HG03460 (cell line): Measurements from ENCODE around the gene FMO1.
A peak's percentile ranks its signal among the peaks of the same experiment; 100 is the strongest.
"Not testable (repeated sequence)": the region's sequence is repeated elsewhere in the genome, so short reads cannot be mapped to it uniquely, and the experiment has no call there.

Experiments
- ATAC-seq: cut with Tn5 transposase; IDR thresholded peaks from one replicate; pipeline ENCODE4 v1.9.1; 2021; ENCODE audit not compliant: unreplicated experiment

The FMO1 gene

GRCh38 chr1:171277534-171277933 lies 29.2 kb downstream of the FMO1 start:
- ATAC-seq = no peak

GRCh38 chr1:171279234-171279633 lies 30.9 kb downstream of the FMO1 start:
- ATAC-seq = no peak

- no peak for ATAC-seq
These were observed 31.4 kb downstream of the FMO1 start for GRCh38 chr1:171279678-171280077.

DNA sequence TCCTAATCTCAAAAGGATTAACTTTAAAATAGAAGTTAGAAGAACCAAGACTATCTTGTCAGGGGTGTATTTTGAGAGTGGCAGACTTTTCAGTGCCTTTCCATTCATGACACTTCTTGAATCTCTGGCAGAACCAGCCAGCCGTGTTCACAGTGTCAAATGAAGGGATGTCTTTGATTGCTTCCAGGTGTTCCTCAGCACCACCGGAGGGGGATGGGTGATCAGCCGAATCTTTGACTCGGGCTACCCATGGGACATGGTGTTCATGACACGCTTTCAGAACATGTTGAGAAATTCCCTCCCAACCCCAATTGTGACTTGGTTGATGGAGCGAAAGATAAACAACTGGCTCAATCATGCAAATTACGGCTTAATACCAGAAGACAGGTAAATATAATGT lies 32.3 kb downstream of the FMO1 start:
- ATAC-seq = no peak

DNA sequence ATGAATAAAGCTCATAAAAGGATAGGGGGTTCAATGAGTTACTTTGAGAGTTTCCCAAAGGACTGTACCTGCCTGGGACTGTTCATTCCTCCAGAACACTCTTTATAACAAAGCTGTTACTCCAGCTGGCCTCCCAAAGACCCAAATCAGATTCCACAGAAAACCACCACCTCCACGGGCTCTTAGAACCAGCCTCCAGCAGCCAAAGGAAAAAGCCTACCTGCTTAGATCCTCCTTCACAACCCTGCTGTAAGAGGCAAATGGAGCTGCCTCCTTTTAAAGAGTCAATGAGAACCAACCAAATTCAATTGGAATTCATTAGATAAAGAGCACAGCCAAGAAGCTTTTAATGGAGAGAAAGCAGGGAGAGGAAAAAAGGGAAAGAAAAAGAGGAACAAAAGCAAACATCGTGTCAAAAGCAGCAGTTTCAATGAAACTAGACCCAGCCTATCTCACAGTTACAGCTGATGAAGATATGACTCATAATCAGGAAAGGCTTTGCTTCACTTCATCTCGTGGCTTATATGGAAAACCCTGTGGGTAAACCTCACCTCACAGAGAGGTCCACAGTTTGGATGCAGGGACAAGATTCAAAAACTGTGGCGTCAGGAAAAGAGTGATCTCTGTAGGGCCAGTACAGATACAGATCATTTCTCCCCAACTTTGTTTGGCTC lies 37.9 kb downstream of the FMO1 start:
- no peak for ATAC-seq

GRCh38 chr1:171290621-171291020 lies 42.3 kb downstream of the FMO1 start:
- ATAC-seq = no peak

DNA sequence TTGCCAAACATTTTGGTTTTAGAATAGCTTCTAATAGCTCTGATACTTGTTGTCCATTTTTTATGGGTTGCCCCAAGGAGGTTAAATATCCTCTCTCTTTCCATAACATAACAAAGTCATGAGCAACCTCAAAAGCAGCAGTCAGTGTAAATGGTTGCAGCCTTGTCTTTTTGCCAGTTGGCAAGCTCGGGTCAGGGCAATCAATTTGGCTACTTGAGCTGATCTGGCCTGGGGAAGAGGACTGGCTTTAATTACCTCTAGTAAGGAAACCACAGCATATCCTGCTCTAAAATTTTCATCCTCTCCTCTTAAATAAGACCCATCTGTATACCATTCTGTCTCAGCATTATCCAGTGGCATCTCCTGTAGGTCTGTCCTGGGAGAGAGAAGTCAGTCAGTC lies 44.5 kb downstream of the FMO1 start:
- ATAC-seq = no peak

DNA sequence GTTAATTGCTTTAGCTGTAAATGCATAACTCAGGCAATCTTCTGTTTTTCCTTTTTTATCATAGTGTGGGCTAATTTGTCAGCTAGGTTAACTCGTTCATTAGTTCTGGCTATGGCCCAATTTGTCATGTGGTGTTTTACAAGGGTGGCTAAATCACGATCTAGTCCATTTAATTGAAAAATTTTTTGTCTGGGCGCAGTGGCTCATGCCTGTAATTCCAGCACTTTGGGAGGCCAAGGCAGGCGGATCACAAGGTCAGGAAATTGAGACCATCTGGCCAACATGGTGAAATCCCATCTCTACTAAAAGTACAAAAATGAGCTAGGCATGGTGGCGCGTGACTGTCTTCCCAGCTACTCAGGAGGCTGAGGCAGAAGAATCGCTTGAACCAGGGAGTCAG lies 47.1 kb downstream of the FMO1 start:
- ATAC-seq = not testable (repeated sequence)

- no peak for ATAC-seq
These were observed 47.5 kb downstream of the FMO1 start for GRCh38 chr1:171295821-171296220.

DNA sequence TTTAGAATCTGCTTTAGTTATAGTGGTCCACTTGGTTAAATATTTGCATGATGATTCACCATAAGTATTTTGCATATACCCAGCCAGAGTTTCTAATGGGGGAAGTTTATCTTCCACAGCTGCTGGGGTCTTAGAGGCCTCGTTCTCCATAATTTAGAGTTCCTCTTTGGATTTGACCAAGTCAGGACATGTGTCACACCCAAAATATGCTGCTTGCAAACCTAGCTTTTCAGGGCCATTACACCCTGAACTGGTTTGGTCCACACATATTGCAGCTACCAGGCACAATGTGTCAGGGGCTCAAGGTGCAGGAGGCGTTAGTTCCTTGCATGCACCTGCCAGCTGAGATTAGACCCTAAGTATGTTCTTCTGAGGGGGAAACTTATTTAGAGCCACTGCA lies 48.6 kb downstream of the FMO1 start:
- ATAC-seq = no peak

DNA sequence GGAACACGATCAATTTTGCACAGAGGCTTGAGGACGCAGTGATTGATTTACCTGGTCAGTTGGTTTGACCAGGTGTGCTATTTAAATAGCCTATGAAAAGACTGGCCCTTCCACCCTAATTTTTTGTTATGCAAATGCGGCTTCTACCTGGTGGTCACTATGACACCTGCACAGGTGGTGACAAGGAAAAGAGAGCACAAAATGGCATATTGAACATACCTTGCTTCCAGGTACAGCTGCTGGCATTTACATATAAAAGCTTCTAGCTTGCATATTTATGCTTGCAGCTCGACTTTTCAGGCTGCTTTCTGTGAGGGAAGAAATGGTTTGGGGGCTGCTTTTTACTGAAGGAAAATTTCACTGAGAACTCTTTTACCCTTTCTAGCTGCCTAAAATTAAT lies 50.4 kb downstream of the FMO1 start:
- ATAC-seq = no peak

- no peak for ATAC-seq
These were observed 51.0 kb downstream of the FMO1 start for GRCh38 chr1:171299342-171299741.

- ATAC-seq = no peak
These were observed 52.1 kb downstream of the FMO1 start for GRCh38 chr1:171300401-171300800.

DNA sequence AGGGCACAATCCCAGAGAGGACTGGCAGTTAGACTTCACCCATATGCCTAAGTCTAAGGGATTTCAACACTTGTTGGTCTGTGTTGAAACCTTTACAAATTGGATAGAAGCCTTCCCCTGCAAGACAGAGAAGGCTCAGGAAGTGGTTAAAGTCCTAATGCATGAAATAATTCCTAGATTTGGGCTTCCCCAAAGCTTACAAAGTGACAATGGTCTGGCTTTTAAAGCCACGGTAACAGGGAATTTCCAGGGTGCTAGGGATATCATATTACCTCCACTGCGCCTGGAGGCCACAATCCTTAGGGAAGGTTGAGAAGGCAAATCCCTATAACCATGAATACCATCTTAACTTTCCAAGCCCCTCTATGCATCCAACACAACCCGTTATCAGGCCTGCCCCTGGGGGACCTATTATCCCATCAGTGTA lies 62.4 kb downstream of the FMO1 start:
- ATAC-seq = no peak

DNA sequence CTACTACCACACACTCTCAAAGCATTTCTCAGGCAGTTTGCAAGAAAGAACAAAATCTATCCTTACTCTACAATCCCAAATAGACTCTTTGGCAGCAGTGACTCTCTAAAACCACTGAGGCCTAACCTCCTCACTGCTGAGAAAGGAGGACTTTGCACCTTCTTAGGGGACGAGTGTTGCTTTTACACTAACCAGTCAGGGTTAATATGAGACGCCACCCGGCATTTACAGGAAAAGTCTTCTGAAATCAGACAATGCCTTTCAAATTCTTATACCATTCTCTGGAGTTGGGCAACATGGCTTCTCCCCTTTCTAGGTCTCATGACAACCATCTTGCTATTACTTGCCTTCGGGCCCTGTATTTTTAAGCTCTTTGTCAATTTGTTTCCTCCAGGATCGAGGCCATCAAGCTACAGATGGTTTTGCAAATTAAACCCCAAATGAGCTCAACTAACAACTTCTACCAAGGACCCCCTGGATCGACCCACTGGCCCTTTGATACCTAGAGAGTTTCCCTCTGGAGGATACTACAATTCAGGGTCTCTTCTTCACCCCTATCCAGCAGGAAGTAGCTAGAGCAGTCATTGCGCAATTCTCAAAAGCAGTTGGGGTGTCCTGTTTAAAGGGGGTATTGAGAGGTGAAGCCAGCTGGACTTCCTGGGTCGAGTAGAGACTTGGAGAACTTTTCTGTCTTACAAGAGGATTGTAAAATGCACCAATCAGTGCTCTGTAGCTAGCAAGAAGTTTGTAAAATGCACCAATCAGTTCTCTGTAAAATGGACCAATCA lies 63.7 kb downstream of the FMO1 start:
- ATAC-seq = no peak

DNA sequence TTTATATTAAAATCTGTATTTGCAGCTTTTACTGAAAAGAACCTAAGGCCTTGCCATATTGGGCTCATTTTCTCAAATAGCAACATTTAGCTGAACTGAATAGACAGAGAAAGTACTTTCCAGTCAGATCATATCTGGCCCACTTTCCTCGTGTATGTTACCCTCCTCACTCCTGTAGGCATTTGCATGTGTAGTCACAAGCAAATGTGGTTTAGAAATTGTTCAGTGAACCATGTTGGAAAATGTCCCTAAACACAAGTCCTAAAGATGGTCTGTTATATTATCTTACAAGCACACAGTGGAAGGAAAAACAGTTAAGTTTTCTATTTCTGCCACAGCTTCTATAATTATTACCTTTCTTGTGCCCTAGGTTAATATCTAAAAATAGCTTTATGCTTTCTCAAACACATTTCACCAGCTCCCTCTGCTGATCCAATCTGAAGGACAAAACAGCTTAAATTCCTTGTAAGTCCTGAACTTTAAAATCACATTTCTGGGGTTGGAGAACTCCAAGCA lies 65.1 kb downstream of the FMO1 start:
- ATAC-seq = peak; percentile 49

GRCh38 chr1:171313835-171314320 lies 65.6 kb downstream of the FMO1 start, which contains the start of gene FMO4:
Gene FMO4 (plus strand): TSS chr1:171314183. CDS start chr1:171319826, 5,643 bp downstream.
- ATAC-seq = peak; percentile 100

DNA sequence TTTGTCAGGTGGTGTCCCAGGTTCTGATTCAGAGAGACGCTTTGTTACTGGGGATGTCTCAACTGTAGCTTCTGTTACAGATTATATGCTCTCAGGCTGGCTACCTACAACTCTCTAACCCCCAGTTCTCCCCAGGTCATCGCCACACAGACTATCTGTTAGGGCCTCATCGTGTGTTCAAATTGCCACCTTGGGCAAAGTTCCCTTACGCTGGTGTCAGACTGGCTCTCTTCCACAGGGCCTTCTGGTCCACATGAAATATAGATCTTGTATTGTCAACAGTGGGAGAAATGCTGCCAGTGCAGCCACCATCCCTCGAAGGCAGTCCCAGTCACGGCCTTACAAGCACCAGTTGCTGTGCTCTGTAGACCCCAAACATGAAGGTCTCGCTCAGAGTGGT lies 81.0 kb downstream of the FMO1 start:
- ATAC-seq = no peak

DNA sequence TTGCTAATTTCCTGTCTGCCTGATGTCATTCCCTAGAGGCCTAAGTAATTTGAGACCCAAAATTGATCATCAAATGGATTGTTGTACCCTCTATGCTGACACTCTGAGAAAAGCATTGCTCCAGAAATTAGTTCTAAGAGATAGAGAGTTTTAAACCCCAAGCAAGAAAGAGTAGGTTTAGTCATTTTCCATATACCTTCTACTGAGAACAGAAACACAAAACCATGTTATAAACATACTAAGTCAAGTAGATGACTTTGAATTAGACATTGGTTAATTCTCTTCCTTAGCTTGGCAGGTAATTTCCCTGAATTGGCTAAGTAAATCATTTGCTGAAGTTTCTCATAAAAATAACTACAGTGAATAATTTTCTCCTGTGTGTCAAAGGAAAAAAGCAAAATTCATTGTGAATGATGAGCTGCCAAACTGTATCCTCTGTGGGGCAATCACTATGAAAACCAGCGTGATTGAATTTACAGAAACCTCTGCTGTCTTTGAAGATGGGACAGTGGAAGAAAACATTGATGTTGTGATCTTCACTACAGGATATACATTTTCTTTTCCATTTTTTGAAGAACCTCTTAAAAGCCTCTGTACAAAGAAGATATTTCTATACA lies 85.8 kb downstream of the FMO1 start:
- no peak for ATAC-seq
